DMS114 treated with DMSO at 0.1 percent for 48 hours (cell line): Measurements from ENCODE around the gene ZNF653.

ENCODE experiments used
- DNase-seq: peaks from one replicate; lab custom pipeline; 2025; ENCODE audit not compliant: unreplicated experiment; lab: John Stamatoyannopoulos, UW

The ZNF653 gene

GRCh38 chr19:11505504-11506100 lies at the start of gene ZNF653:
TSS of gene ZNF653 (minus strand) at chr19:11505839. CDS start at chr19:11505786, 53 bp downstream.
- DNase-seq, result peak; percentile 82

GRCh38 chr19:11555246-11555645 lies 49.6 kb upstream of the ZNF653 start:
- DNase-seq, result no peak

GRCh38 chr19:11554160-11554559 lies 48.5 kb upstream of the ZNF653 start:
- no peak for DNase-seq

GRCh38 chr19:11552666-11553372 lies 47.2 kb upstream of the ZNF653 start:
- no peak for DNase-seq

GRCh38 chr19:11551603-11552235 lies 46.1 kb upstream of the ZNF653 start:
- DNase-seq, result no peak

- no peak for DNase-seq
Measured at GRCh38 chr19:11550265-11550664, 44.6 kb upstream of the ZNF653 start.

- no peak for DNase-seq
Measured at GRCh38 chr19:11549386-11549953, 43.8 kb upstream of the ZNF653 start.

GRCh38 chr19:11547929-11548700 lies 42.5 kb upstream of the ZNF653 start:
- DNase-seq, result no peak

GRCh38 chr19:11541238-11541637 lies 35.6 kb upstream of the ZNF653 start:
- DNase-seq, result no peak

GRCh38 chr19:11540645-11541044 lies 35.0 kb upstream of the ZNF653 start:
- DNase-seq, result no peak

- no peak for DNase-seq
Measured at GRCh38 chr19:11539495-11540365, 34.1 kb upstream of the ZNF653 start.

GRCh38 chr19:11538232-11539036 lies 32.8 kb upstream of the ZNF653 start, which contains the start of gene CNN1:
TSS of gene CNN1 (plus strand) at chr19:11538851. CDS start at chr19:11538928, 77 bp downstream.
- DNase-seq, result no peak

- peak; percentile 30 for DNase-seq
Measured at GRCh38 chr19:11535792-11536595, 30.4 kb upstream of the ZNF653 start.

- no peak for DNase-seq
Measured at GRCh38 chr19:11534948-11535347, 29.3 kb upstream of the ZNF653 start.

GRCh38 chr19:11534538-11534937 lies 28.9 kb upstream of the ZNF653 start:
- no peak for DNase-seq

- DNase-seq, result no peak
Measured at GRCh38 chr19:11530432-11530831, 24.8 kb upstream of the ZNF653 start.

- peak; percentile 90 for DNase-seq
Measured at GRCh38 chr19:11528551-11529341, 23.1 kb upstream of the ZNF653 start, which contains the start of gene ECSIT. TSS of gene ECSIT (minus strand) at chr19:11529134. CDS start at chr19:11519170, 9,964 bp downstream.

- DNase-seq, result no peak
Measured at GRCh38 chr19:11519138-11519537, 13.5 kb upstream of the ZNF653 start.
